GM19324 (cell line): ENCODE measurements around the gene ELANE.
"Not testable (repeated sequence)": the region's sequence is repeated elsewhere in the genome, so short reads cannot be mapped to it uniquely, and the experiment has no call there.

Experiments
- ATAC-seq: cut with Tn5 transposase; IDR thresholded peaks from one replicate; pipeline ENCODE4 v1.9.1; 2021; ENCODE audit warnings: mild to moderate bottlenecking, moderate library complexity; ENCODE audit not compliant: unreplicated experiment, low FRiP score

The ELANE gene

DNA sequence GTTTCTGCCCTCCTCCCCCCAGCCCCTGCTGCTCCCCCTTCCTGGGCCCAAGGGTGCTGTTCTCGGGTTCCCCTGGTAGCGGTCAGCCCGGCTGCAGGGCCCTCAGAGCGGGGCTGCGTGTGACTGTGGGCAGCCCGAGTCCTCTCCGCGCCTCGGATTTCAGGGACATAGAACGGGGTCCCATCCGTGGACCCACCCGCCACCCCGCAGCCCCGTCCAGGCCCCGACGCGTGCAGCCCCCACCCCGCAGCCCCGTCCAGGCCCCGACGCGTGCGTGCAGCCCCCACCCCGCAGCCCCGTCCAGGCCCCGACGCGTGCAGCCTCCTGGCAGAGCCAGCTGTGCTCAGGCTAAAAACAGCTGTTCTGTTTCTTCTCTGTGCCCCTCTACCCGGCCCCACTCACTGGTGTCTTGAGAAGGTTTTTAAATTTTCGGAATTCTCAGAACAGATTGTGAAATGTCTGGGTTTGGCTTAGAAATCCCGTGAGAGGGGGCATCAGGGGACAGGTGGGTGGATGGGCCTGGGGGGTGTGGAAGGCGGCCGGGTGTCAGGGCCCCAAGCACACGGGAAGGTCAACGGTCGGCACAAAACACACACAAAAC is 16.8 kb upstream of the ELANE start:
- no peak for ATAC-seq

DNA sequence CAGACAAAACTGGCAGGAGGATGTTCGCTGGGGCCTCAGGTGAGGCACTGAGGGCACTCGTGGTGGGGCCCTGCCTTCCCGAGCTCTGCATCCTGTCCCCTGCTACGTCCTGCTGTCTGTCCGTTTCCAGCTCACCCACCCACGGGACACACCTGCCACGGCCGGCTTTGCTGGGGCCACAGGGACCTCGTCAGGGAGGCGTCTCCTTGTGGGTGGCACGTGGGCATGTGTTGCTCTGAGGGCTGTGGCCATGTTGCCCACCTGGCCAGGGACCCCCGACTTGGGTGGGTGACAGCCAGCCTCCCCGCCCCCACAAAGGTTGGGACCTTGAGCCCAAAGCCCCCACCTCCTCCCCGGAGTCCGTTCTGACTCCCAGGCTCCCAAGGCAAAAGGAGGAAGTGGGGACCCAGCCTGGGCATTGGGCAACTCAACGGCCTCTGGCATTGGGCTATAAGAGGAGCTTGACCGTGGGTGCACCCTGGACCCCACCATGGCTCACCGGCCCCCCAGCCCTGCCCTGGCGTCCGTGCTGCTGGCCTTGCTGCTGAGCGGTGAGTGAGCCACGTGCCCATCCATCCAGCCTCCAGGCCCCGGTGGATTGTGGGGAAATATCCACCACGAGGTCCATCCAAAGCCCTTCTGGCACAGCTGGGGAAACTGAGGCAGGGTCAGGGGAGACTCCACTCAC is 11.4 kb upstream of the ELANE start, which contains the start of gene PRTN3:
PRTN3 (plus strand) TSS at position 481 of the 688 bp plus-strand sequence; CDS start at position 491, 10 bp downstream.
- ATAC-seq: no peak

DNA sequence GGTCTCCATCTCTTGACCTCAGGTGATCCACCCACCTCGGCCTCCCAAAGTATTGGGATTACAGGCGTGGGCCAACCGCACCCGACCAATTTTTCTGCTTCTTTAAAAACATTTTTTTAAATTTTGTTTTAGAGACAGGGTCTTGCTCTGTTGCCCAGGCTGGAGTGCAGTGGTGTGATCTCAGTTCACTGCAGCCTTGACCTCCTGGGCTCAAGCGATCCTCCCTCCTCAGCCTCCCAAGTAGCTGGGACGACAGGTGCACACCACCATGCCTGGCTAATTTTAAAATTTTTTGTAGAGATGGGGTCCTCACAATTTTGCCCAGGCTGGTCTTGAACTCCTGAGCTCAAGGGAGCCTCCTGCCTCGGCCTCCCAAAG is 9.3 kb upstream of the ELANE start:
- ATAC-seq: not testable (repeated sequence)

DNA sequence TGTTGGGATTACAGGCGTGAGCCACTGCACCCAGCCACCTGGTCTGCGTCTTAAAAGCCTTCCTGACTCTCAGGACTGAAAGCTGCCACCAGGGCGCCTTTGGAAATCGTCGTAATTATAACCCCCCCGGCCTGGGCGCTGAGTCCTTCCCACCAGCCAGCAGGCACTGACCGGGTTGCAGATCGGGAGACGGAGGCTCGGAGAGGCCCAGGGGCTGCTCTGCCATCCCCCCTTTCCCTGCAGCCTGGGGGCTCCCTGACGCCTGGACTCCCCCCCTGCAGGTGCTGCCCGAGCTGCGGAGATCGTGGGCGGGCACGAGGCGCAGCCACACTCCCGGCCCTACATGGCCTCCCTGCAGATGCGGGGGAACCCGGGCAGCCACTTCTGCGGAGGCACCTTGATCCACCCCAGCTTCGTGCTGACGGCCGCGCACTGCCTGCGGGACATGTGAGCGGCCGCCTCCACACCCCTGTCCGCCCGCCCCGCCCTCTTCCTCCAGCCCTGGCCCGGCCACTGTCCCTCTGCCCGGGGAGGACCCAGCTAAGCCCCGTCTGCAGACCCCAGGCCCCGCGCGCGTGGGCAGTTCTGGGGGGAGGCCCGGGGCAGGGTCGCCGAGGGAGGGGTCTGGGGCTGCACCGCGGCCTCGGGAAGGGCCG is 8.8 kb upstream of the ELANE start:
- no peak for ATAC-seq

DNA sequence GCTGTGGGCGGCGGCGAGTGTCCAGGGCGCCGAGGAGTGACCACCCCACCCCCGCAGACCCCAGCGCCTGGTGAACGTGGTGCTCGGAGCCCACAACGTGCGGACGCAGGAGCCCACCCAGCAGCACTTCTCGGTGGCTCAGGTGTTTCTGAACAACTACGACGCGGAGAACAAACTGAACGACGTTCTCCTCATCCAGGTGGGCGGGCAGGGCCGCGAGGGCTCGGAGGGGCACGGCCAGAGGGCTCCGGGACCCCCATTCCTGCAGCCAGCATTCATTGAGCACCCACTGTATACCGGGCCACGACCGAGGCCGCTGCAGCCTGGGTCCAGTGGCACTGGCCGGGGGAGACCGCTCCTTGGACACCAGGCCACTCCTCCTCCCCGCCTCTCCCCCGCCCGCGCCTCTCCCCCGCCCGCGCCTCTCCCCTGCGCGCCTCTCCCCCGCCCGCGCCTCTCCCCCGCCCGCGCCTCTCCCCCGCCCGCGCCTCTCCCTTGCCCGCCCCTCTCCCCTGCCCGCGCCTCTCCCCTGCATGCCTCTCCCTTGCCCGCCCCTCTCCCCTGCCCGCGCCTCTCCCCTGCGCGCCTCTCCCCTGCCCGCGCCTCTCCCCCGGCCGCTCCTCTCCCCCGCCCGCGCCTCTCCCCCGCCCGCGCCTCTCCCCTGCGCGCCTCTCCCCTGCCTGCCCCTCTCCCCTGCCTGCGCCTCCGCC is 8.1 kb upstream of the ELANE start:
- no peak for ATAC-seq

DNA sequence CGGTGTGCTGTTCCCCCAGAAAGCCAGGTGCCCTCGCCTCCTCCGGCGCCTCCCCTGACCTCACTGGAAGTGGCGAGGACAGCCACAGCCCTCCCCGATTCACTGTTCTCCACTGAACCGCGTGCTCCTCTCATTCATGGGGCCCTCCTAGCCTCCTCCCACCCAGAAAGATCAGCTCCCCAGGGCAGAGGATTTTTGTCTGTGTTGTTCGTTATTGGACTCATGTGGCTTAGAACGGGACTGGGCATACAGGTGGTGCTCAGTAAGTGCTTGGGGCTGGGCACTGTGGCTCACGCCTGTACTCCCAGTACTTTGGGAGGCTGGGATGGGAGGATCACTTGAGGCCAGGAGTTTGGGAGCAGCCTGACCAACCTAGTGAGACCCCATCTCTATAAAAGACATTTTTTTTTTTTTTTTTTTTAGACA is 7.5 kb upstream of the ELANE start:
- no peak for ATAC-seq

DNA sequence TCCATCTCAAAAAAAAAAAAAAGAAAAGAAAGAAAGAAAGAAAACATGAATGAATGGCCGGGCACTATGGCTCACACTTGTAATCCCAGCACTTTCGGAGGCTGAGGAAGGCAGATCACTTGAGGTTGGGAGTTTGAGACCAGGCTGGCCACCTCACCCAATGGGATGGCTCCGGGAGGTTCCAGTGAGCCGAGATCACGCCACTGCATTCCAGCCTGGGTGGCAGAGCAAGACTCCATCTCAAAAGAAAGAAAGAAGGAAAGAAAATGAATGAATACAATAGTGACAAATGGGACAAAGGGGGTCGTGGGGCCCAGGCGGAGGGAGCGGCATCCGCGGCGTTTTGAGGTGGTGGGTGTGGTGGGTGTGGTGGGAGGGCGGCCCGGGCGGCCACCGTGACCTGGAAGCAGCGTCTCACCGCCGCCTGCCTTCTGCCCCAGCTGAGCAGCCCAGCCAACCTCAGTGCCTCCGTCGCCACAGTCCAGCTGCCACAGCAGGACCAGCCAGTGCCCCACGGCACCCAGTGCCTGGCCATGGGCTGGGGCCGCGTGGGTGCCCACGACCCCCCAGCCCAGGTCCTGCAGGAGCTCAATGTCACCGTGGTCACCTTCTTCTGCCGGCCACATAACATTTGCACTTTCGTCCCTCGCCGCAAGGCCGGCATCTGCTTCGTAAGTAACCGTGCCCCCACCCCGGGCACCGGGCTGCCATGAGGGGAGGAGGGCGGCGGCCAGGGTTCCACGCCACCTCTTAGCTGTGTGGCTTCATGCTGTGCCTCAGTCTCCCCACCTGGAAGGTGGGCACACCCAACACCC is 6.2 kb upstream of the ELANE start:
- no peak for ATAC-seq

DNA sequence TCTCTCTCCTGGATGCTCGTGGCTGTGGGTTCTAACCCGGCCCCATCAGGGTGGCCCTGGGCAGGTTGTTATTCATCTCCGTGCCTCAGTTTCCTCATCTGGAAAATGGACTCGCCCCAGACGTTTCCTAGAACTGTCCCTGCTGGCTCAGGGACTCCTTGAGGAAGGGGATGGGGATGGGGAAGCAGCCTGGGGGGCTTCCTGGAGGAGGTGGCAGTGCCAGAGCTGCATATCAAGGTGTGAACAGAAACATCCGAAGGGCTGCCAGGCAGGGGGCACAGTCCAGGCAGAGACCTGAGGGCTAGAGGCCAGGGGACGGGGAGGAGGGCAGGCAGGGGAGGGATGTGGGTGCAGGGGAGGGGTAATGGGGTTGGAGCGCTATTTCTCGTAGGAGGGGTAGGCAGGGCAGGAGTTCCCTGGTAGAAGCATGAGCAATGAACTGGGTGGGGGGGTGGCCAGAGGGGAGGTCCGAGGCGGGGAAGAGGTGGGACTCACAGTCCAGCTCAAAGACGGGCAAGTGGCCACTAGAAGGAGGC is 3.6 kb upstream of the ELANE start:
- ATAC-seq: no peak

DNA sequence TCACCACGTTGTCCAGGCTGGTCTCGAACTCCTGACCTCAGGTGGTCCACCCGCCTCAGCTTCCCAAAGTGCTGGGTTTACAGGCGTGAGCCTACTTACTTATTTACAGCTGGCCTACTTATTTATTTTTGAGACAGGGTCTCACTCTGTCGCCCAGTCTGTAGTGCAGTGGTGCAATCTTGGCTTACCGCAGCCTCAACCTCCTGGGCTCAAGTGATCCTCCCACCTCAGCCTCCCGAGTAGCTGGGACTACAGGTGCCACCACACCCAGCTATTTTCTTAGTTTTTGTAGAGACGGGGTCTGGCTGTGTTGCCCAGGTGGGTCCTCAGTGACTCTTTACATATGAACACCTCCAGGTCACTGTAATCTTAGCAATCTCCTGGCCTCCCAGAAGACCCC is 2.9 kb upstream of the ELANE start:
- not testable (repeated sequence) for ATAC-seq

DNA sequence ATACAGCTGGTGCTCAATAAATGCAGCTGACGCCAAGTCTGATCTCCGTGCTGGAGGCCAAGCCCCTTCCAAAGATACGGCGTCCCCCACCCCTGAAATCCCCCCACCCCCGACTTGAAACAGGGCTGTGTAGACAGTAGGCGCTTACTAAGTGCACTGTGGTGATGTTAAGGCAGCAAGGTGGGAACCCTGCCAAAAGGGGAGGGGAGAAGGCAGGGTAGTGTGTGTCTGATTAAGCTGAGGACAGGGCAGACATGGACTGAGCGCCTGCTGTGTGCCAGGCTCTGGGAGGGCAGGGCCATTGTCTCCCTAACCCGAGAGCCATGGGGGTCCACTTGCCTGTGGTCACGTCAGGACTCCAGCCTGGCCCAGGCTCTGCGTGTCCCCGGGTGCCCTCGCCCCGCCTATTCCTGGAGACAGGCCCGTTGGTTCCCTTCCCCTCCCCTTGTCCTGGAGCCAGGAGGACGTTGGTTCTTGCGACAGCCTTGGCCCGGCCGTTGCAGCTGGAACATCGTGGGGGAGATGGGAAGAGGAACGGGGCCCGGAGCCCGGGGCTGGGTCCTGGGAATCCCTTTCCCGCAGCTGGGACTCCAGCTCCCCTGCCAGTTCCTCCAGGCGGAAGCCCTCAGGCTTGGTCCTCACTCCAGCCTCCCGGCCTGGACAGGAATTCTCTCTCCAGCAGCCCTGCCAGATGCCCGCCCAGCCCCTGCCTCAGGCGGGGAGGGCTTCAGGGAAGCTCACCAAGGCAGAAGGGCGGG is 1.7 kb upstream of the ELANE start:
- ATAC-seq: no peak

DNA sequence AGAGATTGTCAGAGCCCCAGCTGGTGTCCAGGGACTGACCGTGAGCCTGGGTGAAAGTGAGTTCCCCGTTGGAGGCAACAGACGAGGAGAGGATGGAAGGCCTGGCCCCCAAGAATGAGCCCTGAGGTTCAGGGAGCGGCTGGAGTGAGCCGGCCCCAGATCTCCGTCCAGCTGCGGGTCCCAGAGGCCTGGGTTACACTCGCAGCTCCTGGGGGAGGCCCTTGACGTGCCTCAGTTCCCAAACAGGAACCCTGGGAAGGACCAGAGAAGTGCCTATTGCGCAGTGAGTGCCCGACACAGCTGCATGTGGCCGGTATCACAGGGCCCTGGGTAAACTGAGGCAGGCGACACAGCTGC is 1.1 kb upstream of the ELANE start:
- no peak for ATAC-seq

DNA sequence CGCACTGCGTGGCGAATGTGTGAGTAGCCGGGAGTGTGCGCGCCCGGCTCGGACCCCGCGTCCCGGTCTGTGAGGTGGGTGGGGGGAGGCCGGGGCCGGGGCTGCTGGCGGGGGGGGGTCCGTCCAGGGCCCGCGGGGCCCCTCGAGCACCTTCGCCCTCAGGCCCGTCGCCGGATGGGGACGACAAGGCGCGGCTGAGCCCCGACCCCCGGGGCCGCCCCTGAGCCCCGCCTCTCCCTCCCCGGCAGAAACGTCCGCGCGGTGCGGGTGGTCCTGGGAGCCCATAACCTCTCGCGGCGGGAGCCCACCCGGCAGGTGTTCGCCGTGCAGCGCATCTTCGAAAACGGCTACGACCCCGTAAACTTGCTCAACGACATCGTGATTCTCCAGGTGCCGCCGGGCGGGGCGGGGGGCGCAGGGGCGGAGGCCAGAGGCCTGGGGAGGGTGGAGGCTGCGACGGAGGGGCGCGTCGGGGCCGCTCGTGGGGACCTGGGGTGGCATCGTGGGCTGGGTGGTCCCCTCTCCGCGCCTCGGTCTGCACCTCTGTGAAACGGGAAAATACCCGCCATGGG is 997 bp downstream of the ELANE start:
- ATAC-seq: no peak

DNA sequence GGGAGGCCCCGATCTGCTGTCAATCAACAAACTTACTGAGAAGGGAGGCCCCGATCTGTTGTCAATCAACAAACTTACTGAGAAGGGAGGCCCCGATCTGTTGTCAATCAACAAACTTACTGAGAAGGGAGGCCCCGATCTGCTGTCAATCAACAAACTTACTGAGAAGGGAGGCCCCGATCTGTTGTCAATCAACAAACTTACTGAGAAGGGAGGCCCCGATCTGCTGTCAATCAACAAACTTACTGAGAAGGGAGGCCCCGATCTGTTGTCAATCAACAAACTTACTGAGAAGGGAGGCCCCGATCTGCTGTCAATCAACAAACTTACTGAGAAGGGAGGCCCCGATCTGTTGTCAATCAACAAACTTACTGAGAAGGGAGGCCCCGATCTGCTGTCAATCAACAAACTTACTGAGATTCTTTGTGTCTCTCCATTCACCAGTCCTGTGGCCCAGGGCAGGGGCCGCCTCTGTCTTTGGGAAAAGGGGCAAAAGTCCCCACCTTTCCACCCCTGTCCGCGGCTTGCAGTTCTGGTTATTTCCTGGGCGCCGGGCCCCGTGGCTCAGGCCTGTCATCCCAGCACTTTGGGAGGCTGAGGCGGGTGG is 1.6 kb downstream of the ELANE start:
- not testable (repeated sequence) for ATAC-seq

DNA sequence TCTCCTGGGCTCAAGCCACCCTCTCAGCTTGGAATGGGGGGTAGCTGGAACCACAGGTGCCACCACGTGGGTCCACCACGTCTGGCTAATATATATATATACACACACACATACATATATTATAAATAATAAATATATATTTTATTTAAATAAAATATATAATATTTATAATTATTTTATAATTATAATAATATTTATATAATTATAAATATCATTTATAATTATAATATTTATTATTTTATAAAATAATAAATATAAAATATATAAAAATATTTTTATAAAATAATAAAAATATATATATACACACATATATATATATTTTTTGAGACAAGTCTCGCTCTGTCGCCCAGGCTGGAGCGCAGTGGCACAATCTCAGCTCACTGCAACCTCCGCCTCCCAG is 2.4 kb downstream of the ELANE start:
- ATAC-seq: no peak

DNA sequence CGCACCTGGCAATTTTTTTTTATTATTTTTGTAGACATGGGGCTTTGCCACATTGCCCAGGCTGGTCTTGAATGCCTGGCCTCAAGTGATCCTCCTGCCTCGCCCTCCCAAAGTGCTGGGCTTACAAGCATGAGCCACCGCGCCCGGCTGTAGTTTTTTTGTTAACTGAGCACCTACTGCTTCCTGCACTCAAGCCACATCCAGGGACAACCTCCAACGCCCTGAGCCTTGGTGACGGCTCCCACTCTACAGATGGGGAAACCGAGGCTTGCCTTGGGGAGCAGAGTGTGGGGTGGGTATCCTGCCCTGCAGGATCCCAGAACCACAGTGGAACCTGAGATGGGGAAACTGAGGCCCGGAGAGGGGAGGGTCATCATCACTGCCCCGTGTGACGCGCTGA is 3.0 kb downstream of the ELANE start:
- ATAC-seq: no peak

DNA sequence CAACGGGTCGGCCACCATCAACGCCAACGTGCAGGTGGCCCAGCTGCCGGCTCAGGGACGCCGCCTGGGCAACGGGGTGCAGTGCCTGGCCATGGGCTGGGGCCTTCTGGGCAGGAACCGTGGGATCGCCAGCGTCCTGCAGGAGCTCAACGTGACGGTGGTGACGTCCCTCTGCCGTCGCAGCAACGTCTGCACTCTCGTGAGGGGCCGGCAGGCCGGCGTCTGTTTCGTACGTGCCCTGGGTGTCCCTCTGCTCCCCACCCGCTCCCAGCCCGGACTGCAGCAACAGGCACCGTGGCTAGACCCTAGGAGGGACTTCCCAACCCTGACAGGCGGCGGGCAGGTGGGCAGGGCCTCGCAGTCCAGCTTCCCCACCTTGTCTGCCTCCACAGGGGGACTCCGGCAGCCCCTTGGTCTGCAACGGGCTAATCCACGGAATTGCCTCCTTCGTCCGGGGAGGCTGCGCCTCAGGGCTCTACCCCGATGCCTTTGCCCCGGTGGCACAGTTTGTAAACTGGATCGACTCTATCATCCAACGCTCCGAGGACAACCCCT is 3.5 kb downstream of the ELANE start:
- no peak for ATAC-seq

DNA sequence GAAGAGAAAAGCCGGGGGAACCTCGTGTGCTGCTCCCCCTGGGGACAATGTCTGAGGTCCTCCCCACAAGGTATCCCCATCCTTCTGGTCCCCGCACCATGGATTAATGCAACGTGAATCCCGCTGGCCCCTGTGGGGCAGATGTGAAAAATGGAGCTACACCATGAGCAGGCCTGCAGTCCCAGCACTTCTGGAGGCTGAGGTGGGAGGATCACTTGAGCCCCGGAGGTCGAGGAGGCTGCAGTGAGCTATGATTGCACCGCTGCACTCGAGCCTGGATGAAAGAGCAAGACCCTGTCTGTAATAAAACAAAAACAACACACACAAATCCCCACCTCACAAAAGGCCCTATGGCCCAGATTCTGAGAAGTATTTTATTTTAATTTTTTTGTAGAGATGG is 6.2 kb downstream of the ELANE start:
- no peak for ATAC-seq
